SK-N-SH treated with all-trans-retinoic acid at 6 μM for 48 hours (cell line): ENCODE measurements around the gene PPIP5K2.

Source experiments
- ARNTL ChIP-seq: fragments of 450-650 bp; formaldehyde crosslinking; IDR thresholded peaks from 2 replicates; pipeline ENCODE4 v1.5.0; 2020; ENCODE audit warnings: low read depth, mild to moderate bottlenecking, moderate library complexity, borderline replicate concordance
- GLIS3 ChIP-seq: fragments of 250-450 bp; sonication (Bioruptor Pico); IDR thresholded peaks from 2 replicates; pipeline ENCODE4 v1.5.0; 2020; ENCODE audit warnings: mild to moderate bottlenecking, moderate library complexity
- ISL1 ChIP-seq: fragments of 250-450 bp; sonication (Bioruptor Pico); IDR thresholded peaks from 2 replicates; pipeline ENCODE4 v2.1.2; 2022; ENCODE audit warnings: mild to moderate bottlenecking, moderate library complexity
- PPARA ChIP-seq: fragments of 250-450 bp; sonication (Bioruptor Pico); IDR thresholded peaks from 2 replicates; pipeline ENCODE4 v1.5.0; 2020; ENCODE audit warnings: mild to moderate bottlenecking, borderline replicate concordance
- TOX ChIP-seq: fragments of 250-450 bp; sonication (Bioruptor Pico); IDR thresholded peaks from 2 replicates; pipeline ENCODE4 v1.8.0; 2021; ENCODE audit warnings: mild to moderate bottlenecking, moderate library complexity, borderline replicate concordance
- ZC3H10 ChIP-seq: fragments of 250-450 bp; sonication (Bioruptor Pico); IDR thresholded peaks from 2 replicates; pipeline ENCODE4 v1.5.1; 2021; ENCODE audit warnings: mild to moderate bottlenecking, moderate library complexity
- ZFP30 ChIP-seq: fragments of 450-650 bp; formaldehyde crosslinking; IDR thresholded peaks from 2 replicates; pipeline ENCODE4 v1.5.0; 2022; ENCODE audit warnings: mild to moderate bottlenecking, moderate library complexity
- ZNF565 ChIP-seq: fragments of 450-650 bp; formaldehyde crosslinking; conservative IDR thresholded peaks from 2 replicates; pipeline ENCODE4 v1.5.0; 2020; ENCODE audit warnings: low read depth, mild to moderate bottlenecking, moderate library complexity
- ZNF70 ChIP-seq: fragments of 450-650 bp; formaldehyde crosslinking; IDR thresholded peaks from 2 replicates; pipeline ENCODE4 v1.5.0; 2020; ENCODE audit warnings: mild to moderate bottlenecking, moderate library complexity
- TF ChIP-seq, protein P1 (sequence below): fragments of 250-450 bp; sonication (Bioruptor Pico); IDR thresholded peaks from 2 replicates; pipeline ENCODE4 v1.5.0; 2020; ENCODE audit warnings: mild to moderate bottlenecking, moderate library complexity
- TF ChIP-seq, protein P2 (sequence below): fragments of 250-450 bp; sonication (Bioruptor Pico); IDR thresholded peaks from 2 replicates; pipeline ENCODE4 v1.8.0; 2020; ENCODE audit warnings: mild to moderate bottlenecking, moderate library complexity, borderline replicate concordance
- TF ChIP-seq, protein P3 (sequence below): fragments of 250-450 bp; sonication (Bioruptor Pico); IDR thresholded peaks from 2 replicates; pipeline ENCODE4 v1.8.0; 2021; ENCODE audit warnings: low read depth, mild to moderate bottlenecking, moderate library complexity, borderline replicate concordance
- TF ChIP-seq, protein P4 (sequence below): fragments of 250-450 bp; sonication (Bioruptor Pico); IDR thresholded peaks from 2 replicates; pipeline ENCODE4 v1.5.1; 2020; ENCODE audit warnings: low read depth, mild to moderate bottlenecking, moderate library complexity

DNA sequence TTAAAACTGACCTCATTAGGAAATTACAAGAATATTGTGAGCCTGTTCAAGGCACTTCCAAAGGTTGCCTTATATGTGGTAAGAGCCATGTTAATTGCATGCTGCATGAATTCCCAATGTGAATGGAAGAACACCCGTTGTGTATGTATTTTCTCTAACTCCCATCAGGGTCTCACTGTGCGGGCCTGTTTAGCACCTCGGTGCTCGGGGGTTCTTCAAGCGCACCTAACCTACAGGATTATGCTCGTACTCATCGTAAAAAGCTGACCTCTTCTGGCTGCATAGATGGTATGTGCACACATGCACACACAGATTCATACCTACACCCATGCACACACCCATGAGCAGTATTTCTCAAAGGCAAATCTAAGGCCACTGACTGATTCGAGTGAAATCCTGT is 66.1 kb downstream of the PPIP5K2 start:
- TF ChIP-seq PPARA (CRISPR knock-in tag), result no peak
- TF ChIP-seq, protein P1, sequence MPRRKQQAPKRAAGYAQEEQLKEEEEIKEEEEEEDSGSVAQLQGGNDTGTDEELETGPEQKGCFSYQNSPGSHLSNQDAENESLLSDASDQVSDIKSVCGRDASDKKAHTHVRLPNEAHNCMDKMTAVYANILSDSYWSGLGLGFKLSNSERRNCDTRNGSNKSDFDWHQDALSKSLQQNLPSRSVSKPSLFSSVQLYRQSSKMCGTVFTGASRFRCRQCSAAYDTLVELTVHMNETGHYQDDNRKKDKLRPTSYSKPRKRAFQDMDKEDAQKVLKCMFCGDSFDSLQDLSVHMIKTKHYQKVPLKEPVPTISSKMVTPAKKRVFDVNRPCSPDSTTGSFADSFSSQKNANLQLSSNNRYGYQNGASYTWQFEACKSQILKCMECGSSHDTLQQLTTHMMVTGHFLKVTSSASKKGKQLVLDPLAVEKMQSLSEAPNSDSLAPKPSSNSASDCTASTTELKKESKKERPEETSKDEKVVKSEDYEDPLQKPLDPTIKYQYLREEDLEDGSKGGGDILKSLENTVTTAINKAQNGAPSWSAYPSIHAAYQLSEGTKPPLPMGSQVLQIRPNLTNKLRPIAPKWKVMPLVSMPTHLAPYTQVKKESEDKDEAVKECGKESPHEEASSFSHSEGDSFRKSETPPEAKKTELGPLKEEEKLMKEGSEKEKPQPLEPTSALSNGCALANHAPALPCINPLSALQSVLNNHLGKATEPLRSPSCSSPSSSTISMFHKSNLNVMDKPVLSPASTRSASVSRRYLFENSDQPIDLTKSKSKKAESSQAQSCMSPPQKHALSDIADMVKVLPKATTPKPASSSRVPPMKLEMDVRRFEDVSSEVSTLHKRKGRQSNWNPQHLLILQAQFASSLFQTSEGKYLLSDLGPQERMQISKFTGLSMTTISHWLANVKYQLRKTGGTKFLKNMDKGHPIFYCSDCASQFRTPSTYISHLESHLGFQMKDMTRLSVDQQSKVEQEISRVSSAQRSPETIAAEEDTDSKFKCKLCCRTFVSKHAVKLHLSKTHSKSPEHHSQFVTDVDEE, result no peak
- no peak for TF ChIP-seq TOX (CRISPR knock-in tag)
- no peak for TF ChIP-seq ZC3H10 (CRISPR knock-in tag)
- no peak for TF ChIP-seq ARNTL (CRISPR knock-in tag)
- TF ChIP-seq GLIS3 (CRISPR knock-in tag), result no peak
- TF ChIP-seq ZNF565 (CRISPR knock-in tag), result no peak
- TF ChIP-seq, protein P2, sequence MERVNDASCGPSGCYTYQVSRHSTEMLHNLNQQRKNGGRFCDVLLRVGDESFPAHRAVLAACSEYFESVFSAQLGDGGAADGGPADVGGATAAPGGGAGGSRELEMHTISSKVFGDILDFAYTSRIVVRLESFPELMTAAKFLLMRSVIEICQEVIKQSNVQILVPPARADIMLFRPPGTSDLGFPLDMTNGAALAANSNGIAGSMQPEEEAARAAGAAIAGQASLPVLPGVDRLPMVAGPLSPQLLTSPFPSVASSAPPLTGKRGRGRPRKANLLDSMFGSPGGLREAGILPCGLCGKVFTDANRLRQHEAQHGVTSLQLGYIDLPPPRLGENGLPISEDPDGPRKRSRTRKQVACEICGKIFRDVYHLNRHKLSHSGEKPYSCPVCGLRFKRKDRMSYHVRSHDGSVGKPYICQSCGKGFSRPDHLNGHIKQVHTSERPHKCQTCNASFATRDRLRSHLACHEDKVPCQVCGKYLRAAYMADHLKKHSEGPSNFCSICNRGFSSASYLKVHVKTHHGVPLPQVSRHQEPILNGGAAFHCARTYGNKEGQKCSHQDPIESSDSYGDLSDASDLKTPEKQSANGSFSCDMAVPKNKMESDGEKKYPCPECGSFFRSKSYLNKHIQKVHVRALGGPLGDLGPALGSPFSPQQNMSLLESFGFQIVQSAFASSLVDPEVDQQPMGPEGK, result no peak
- TF ChIP-seq, protein P3, sequence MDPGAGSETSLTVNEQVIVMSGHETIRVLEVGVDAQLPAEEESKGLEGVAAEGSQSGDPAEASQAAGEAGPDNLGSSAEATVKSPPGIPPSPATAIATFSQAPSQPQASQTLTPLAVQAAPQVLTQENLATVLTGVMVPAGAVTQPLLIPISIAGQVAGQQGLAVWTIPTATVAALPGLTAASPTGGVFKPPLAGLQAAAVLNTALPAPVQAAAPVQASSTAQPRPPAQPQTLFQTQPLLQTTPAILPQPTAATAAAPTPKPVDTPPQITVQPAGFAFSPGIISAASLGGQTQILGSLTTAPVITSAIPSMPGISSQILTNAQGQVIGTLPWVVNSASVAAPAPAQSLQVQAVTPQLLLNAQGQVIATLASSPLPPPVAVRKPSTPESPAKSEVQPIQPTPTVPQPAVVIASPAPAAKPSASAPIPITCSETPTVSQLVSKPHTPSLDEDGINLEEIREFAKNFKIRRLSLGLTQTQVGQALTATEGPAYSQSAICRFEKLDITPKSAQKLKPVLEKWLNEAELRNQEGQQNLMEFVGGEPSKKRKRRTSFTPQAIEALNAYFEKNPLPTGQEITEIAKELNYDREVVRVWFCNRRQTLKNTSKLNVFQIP (CRISPR knock-in tag), result no peak
- TF ChIP-seq, protein P4, sequence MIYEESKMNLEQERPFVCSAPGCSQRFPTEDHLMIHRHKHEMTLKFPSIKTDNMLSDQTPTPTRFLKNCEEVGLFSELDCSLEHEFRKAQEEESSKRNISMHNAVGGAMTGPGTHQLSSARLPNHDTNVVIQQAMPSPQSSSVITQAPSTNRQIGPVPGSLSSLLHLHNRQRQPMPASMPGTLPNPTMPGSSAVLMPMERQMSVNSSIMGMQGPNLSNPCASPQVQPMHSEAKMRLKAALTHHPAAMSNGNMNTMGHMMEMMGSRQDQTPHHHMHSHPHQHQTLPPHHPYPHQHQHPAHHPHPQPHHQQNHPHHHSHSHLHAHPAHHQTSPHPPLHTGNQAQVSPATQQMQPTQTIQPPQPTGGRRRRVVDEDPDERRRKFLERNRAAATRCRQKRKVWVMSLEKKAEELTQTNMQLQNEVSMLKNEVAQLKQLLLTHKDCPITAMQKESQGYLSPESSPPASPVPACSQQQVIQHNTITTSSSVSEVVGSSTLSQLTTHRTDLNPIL, result no peak
- no peak for TF ChIP-seq ZFP30
- no peak for TF ChIP-seq ISL1
- no peak for TF ChIP-seq ZNF70 (CRISPR knock-in tag)
